Neuronal stem cell (in vitro differentiated cells): Measurements from ENCODE around the gene IMPACT.

Experiments
- DNase-seq: peaks from one replicate; pipeline ENCODE4 v3.0.0-alpha.2; 2013; ENCODE audit warnings: low spot score
- H2AFZ ChIP-seq: one replicate; pipeline ENCODE4 v1.6.1; 2013; ENCODE audit warnings: mild to moderate bottlenecking, low read length, inconsistent platforms
- H2AK5ac ChIP-seq: 2 replicates; pipeline ENCODE4 v1.6.1; 2013; ENCODE audit warnings: low read depth, mild to moderate bottlenecking, inconsistent platforms, low read length, moderate library complexity, mixed read lengths
- H2BK120ac ChIP-seq: 2 replicates; pipeline ENCODE4 v1.6.1; 2013; ENCODE audit warnings: low read depth, mild to moderate bottlenecking, inconsistent platforms, low read length, moderate library complexity, mixed read lengths
- H2BK12ac ChIP-seq: one replicate; pipeline ENCODE4 v1.6.1; 2013; ENCODE audit warnings: low read length, inconsistent platforms
- H2BK15ac ChIP-seq: 2 replicates; pipeline ENCODE4 v1.6.1; 2013; ENCODE audit warnings: mild to moderate bottlenecking, low read length, inconsistent platforms, mixed read lengths
- H2BK5ac ChIP-seq: one replicate; pipeline ENCODE4 v1.6.1; 2013; ENCODE audit warnings: inconsistent platforms, mild to moderate bottlenecking, low read length, moderate library complexity
- H3K14ac ChIP-seq: one replicate; pipeline ENCODE4 v1.6.1; 2013; ENCODE audit warnings: low read length, inconsistent platforms
- H3K18ac ChIP-seq: 2 replicates; pipeline ENCODE4 v1.6.1; 2013; ENCODE audit warnings: low read length, inconsistent platforms
- H3K23ac ChIP-seq: 2 replicates; pipeline ENCODE4 v1.6.1; 2013; ENCODE audit warnings: low read depth, mild to moderate bottlenecking, mixed read lengths, low read length, inconsistent platforms; ENCODE audit not compliant: poor library complexity
- H3K27ac ChIP-seq: replicated peaks from 3 replicates; pipeline ENCODE4 v1.5.1; 2013; ENCODE audit warnings: low read length, inconsistent platforms
- H3K27me3 ChIP-seq, 3 experiments: 2 replicates each; pipeline ENCODE4 v1.6.1; 2013; ENCODE audit warnings: low read length in 3 of 3, mild to moderate bottlenecking in 2 of 3, inconsistent platforms in 1 of 3, low read depth in 1 of 3, mixed read lengths in 1 of 3, moderate library complexity in 1 of 3; ENCODE audit not compliant: control insufficient read depth in 3 of 3, insufficient read depth in 3 of 3
- H3K36me3 ChIP-seq, 2 donors: replicated peaks in 1 of 2; 2 replicates each; pipeline ENCODE4 v1.6.1; 2013; ENCODE audit warnings: low read length in 2 of 2; ENCODE audit not compliant: control insufficient read depth in 2 of 2, insufficient read depth in 2 of 2
- H3K4ac ChIP-seq: 2 replicates; pipeline ENCODE4 v1.6.1; 2013; ENCODE audit warnings: inconsistent platforms, mild to moderate bottlenecking, low read length, moderate library complexity
- H3K4me1 ChIP-seq, 2 donors: 1 replicate in 1 of 2; 2 replicates in 1 of 2; pipeline ENCODE4 v1.6.1; 2013; ENCODE audit warnings: low read length in 2 of 2, low read depth in 1 of 2; ENCODE audit not compliant: control insufficient read depth in 2 of 2, insufficient read depth in 1 of 2
- H3K4me2 ChIP-seq: one replicate; pipeline ENCODE4 v1.6.1; 2013; ENCODE audit warnings: mild to moderate bottlenecking, low read length, inconsistent platforms; ENCODE audit not compliant: insufficient read depth, poor library complexity, severe bottlenecking
- H3K4me3 ChIP-seq, 2 donors: 2 replicates each; pipeline ENCODE4 v1.5.1; 2013; ENCODE audit warnings: low read length in 2 of 2, mild to moderate bottlenecking in 2 of 2, inconsistent platforms in 1 of 2, moderate library complexity in 1 of 2
- H3K79me1 ChIP-seq: one replicate; pipeline ENCODE4 v1.6.1; 2013; ENCODE audit warnings: low read depth, mild to moderate bottlenecking, inconsistent platforms, low read length, moderate library complexity
- H3K9ac ChIP-seq: one replicate; pipeline ENCODE4 v1.6.1; 2013; ENCODE audit warnings: mild to moderate bottlenecking, low read depth, low read length, inconsistent platforms; ENCODE audit not compliant: poor library complexity
- H3K9me3 ChIP-seq, 2 donors: replicated peaks in 1 of 2; 2 replicates each; pipeline versions ENCODE3 to v1.6.1; 2013; ENCODE audit warnings: low read length in 2 of 2, mild to moderate bottlenecking in 2 of 2, inconsistent platforms in 1 of 2, low read depth in 1 of 2, mixed read lengths in 1 of 2, moderate library complexity in 1 of 2; ENCODE audit not compliant: control insufficient read depth in 2 of 2, insufficient read depth in 1 of 2
- H4K8ac ChIP-seq: one replicate; pipeline ENCODE4 v1.6.1; 2013; ENCODE audit warnings: low read depth, mild to moderate bottlenecking, inconsistent platforms, low read length, moderate library complexity
- H4K91ac ChIP-seq: one replicate; pipeline ENCODE4 v1.6.1; 2013; ENCODE audit warnings: low read length, low read depth, mild to moderate bottlenecking, inconsistent platforms; ENCODE audit not compliant: poor library complexity
- WGBS, 2 donors: extraction: QIAGEN DNeasy Blood & Tissue Kit; methylation state at CpG; one replicate each; pipeline ENCODE4 v1.1.7; 2013; ENCODE audit warnings: missing lambda C conversion rate in 2 of 2, mixed read lengths in 1 of 2; ENCODE audit not compliant: insufficient read length in 2 of 2, insufficient replicate concordance in 1 of 2; ENCODE audit errors: extremely low coverage in 2 of 2; 5-methylcytosine and 5-hydroxymethylcytosine counted together

The IMPACT gene

GRCh38 chr18:24472591-24472990, 46.1 kb downstream of the IMPACT start:
- Histone ChIP-seq H2BK5ac (no peak overlapping the region), H4K91ac (no peak overlapping the region), H3K23ac (no peak overlapping the region), H2AFZ (peak overlapping the region; percentile 14), H3K27me3 (no peaks in the 10 kb centered on the region), H3K4ac (no peak overlapping the region), H2BK12ac (no peak overlapping the region), H2AK5ac (no peak overlapping the region), H2BK120ac (no peak overlapping the region), H3K4me1 (peaks cover 0 to 1% of the 10 kb centered on the region in 2 donors), H3K4me3 (no peak overlapping the region), H3K9me3 (no peaks in the 10 kb centered on the region), H4K8ac (no peak overlapping the region), H3K14ac (no peak overlapping the region), H3K36me3 (no peaks in the 10 kb centered on the region), H3K18ac (no peak overlapping the region), H3K27ac (no peak overlapping the region), H3K79me1 (no peaks in the 10 kb centered on the region), H2BK15ac (no peak overlapping the region), H3K9ac (no peak overlapping the region), H3K4me2 (no peak overlapping the region)
- no peak for DNase-seq
- WGBS, 2 donors = no CpG with 5 or more reads among the region's 5 CpGs

GRCh38 chr18:24474406-24474805, 47.9 kb downstream of the IMPACT start:
- Histone ChIP-seq H3K18ac (no peak overlapping the region), H3K4me3 (no peak overlapping the region), H3K4me2 (no peak overlapping the region), H3K79me1 (no peaks in the 10 kb centered on the region), H3K4ac (no peak overlapping the region), H3K14ac (no peak overlapping the region), H3K9ac (no peak overlapping the region), H2AFZ (no peak overlapping the region), H2BK12ac (no peak overlapping the region), H2BK5ac (no peak overlapping the region), H4K8ac (no peak overlapping the region), H3K4me1 (peaks cover 0 to 1% of the 10 kb centered on the region in 2 donors), H3K23ac (no peak overlapping the region), H3K27ac (no peak overlapping the region), H2BK120ac (no peak overlapping the region), H2AK5ac (no peak overlapping the region), H2BK15ac (no peak overlapping the region), H3K27me3 (no peaks in the 10 kb centered on the region), H4K91ac (no peak overlapping the region), H3K36me3 (no peaks in the 10 kb centered on the region), H3K9me3 (no peaks in the 10 kb centered on the region)
- no CpG with 5 or more reads among the region's 2 CpGs for WGBS, 2 donors
- DNase-seq = no peak

GRCh38 chr18:24475926-24476589, 49.6 kb downstream of the IMPACT start:
- H3K27me3 ChIP-seq = no peaks in the 10 kb centered on the region
- H2AK5ac ChIP-seq = no peak overlapping the region
- no peaks in the 10 kb centered on the region for H3K36me3 ChIP-seq
- DNase-seq = no peak
- H2BK120ac ChIP-seq = no peak overlapping the region
- no peak overlapping the region for H3K9ac ChIP-seq
- H3K27ac ChIP-seq = no peak overlapping the region
- H3K9me3 ChIP-seq = no peaks in the 10 kb centered on the region
- no peak overlapping the region for H2AFZ ChIP-seq
- no peak overlapping the region for H3K14ac ChIP-seq
- no peak overlapping the region for H2BK12ac ChIP-seq
- no peak overlapping the region for H4K8ac ChIP-seq
- H3K4me2 ChIP-seq = no peak overlapping the region
- no peak overlapping the region for H2BK15ac ChIP-seq
- no peak overlapping the region for H3K18ac ChIP-seq
- no peak overlapping the region for H3K4me3 ChIP-seq
- no peaks in the 10 kb centered on the region for H3K79me1 ChIP-seq
- H2BK5ac ChIP-seq = no peak overlapping the region
- H3K4me1 ChIP-seq = no peaks in the 10 kb centered on the region
- H4K91ac ChIP-seq = no peak overlapping the region
- no peak overlapping the region for H3K4ac ChIP-seq
- WGBS, 2 donors = no CpG with 5 or more reads among the region's 6 CpGs
- no peak overlapping the region for H3K23ac ChIP-seq

GRCh38 chr18:24479371-24479770, 52.9 kb downstream of the IMPACT start:
- WGBS, 2 donors = no CpG with 5 or more reads among the region's 7 CpGs
- H3K9me3 ChIP-seq = no peaks in the 10 kb centered on the region

More at GRCh38 chr18:24479371-24479770, 52.9 kb downstream of the IMPACT start:
- Histone ChIP-seq H2AFZ (no peak overlapping the region), H3K4me2 (no peak overlapping the region), H3K4me1 (no peaks in the 10 kb centered on the region), H4K91ac (no peak overlapping the region), H3K18ac (no peak overlapping the region), H2AK5ac (no peak overlapping the region), H3K36me3 (no peaks in the 10 kb centered on the region), H3K14ac (no peak overlapping the region), H3K4me3 (no peak overlapping the region), H3K23ac (no peak overlapping the region), H4K8ac (no peak overlapping the region), H2BK5ac (no peak overlapping the region), H2BK15ac (no peak overlapping the region), H3K79me1 (no peaks in the 10 kb centered on the region), H3K27me3 (peaks cover 0 to 5% (median 0%) of the 10 kb centered on the region in 3 experiments), H3K27ac (no peak overlapping the region), H3K9ac (no peak overlapping the region), H2BK120ac (no peak overlapping the region), H2BK12ac (no peak overlapping the region), H3K4ac (no peak overlapping the region)
- no peak for DNase-seq
